Spleen (tissue), 11 donors: ENCODE measurements around the gene SEMA5A. TPM values are rescaled to one million over a fixed set of nuclear protein-coding genes. Genes with fewer than 3 reads are reported as not detected.

Experiments
- DNase-seq: peaks from one replicate; pipeline ENCODE4 v3.0.0-alpha.2; 2020
- H3K27ac ChIP-seq, 8 donors: fragments of 200-600 bp; sonication (generic) in 7 of 8; 1 replicate in 4 of 8; 2 replicates in 4 of 8; pipeline versions ENCODE4 v1.5.0 to v1.8.0; 2016 to 2021; ENCODE audit warnings: inconsistent platforms in 4 of 8, mild to moderate bottlenecking in 4 of 8, moderate library complexity in 1 of 8
- H3K27me3 ChIP-seq, 7 donors: fragments of 200-600 bp; sonication (generic) in 6 of 7; replicated peaks in 1 of 7; 1 replicate in 4 of 7; 2 replicates in 3 of 7; pipeline versions ENCODE4 v1.5.0 to v1.8.0; 2016 to 2021; ENCODE audit warnings: inconsistent platforms in 3 of 7, mild to moderate bottlenecking in 1 of 7
- H3K36me3 ChIP-seq, 6 donors: fragments of 200-600 bp; sonication (generic) in 5 of 6; 1 replicate in 4 of 6; 2 replicates in 2 of 6; pipeline versions ENCODE4 v1.5.0 to v1.8.0; 2016 to 2021; ENCODE audit warnings: inconsistent platforms in 2 of 6
- H3K4me1 ChIP-seq, 6 donors: fragments of 200-600 bp; sonication (generic) in 5 of 6; 1 replicate in 3 of 6; 2 replicates in 3 of 6; pipeline versions ENCODE4 v1.5.0 to v1.8.0; 2016 to 2021; ENCODE audit warnings: inconsistent platforms in 3 of 6
- H3K4me3 ChIP-seq, 8 donors: fragments of 200-600 bp; sonication (generic) in 7 of 8; 1 replicate in 4 of 8; 2 replicates in 4 of 8; pipeline versions ENCODE4 v1.5.0 to v1.8.0; 2016 to 2021; ENCODE audit warnings: inconsistent platforms in 4 of 8, mild to moderate bottlenecking in 4 of 8, moderate library complexity in 2 of 8
- H3K9me3 ChIP-seq, 8 donors: fragments of 200-600 bp; sonication (generic) in 7 of 8; 1 replicate in 4 of 8; 2 replicates in 4 of 8; pipeline versions ENCODE4 v1.5.0 to v1.8.0; 2016 to 2021; ENCODE audit warnings: inconsistent platforms in 4 of 8
- CTCF ChIP-seq, 11 experiments: fragments of 200-600 bp in 7 of 11; fragments of 450-650 bp in 4 of 11; sonication (generic) in 4 of 11; IDR thresholded peaks in 8 of 11; conservative IDR thresholded peaks in 3 of 11; 1 replicate in 7 of 11; 2 replicates in 4 of 11; pipeline versions ENCODE4 v1.4.0 to v1.8.0; 2016 to 2021; ENCODE audit warnings: antibody characterized with exemption in 11 of 11, inconsistent platforms in 4 of 11, mild to moderate bottlenecking in 1 of 11
- POLR2A ChIP-seq, 3 donors: fragments of 450-650 bp; IDR thresholded peaks; one replicate each; pipeline ENCODE4 v1.5.1; 2017; ENCODE audit warnings: antibody characterized with exemption in 3 of 3, mild to moderate bottlenecking in 1 of 3
- POLR2AphosphoS5 ChIP-seq, 3 donors: sonication (generic); formaldehyde crosslinking; IDR thresholded peaks; one replicate each; pipeline ENCODE4 v1.5.1; 2017; ENCODE audit warnings: antibody characterized with exemption in 3 of 3
- WGBS, 5 donors: extraction: QIAGEN DNeasy Blood & Tissue Kit in 3 of 5; methylation state at CpG; one replicate each; pipeline versions ENCODE4 v1.1.5 to v1.1.7; 2013 to 2018; 5-methylcytosine and 5-hydroxymethylcytosine counted together
- intact Hi-C: fragments of 100-400 bp; cut with DNase I; formaldehyde crosslinking; loops from one replicate; pipeline ENCODE4 v1.15.0; 2023; ENCODE audit warnings: low total_unique reads
- polyA plus RNA-seq, 3 donors: library from polyadenylated mRNA; stranded (reverse); fragments of 200-250 nt; gene quantifications; one replicate each; pipeline ENCODE4 v1.2.1, GENCODE V29; 2013
- total RNA-seq, 7 donors: library from RNA; depleted of rRNA in 3 of 7; stranded (reverse); fragments of >200 nt in 3 of 7; fragmentation: NEBNext Ultra II Directional in 4 of 7; extraction: Animal tissue kit (Norgen Biotek cat#: 25700) in 4 of 7; gene quantifications; one replicate each; pipeline versions ENCODE4 v1.1.0 to v1.2.1, GENCODE V29; 2016 to 2021
- donor health status: healthy with polysubstance abuse.
- donor health status: DM: no; HTN: no; CAD: no; lungs with moderate emphysema.
- donor health status: DM: no; HTN: no; CAD: no.
- donor health status: Bipolar disorder and iron deficiency.
- donor health status: healthy.
- donor health status: DM: no; HTN: no; CAD: no.
- donor health status: DM: yes; HTN: yes; CAD: no.

The SEMA5A gene
- total and polyA plus RNA-seq, 10 donors: 1.4 to 30.9 (median 13.1) TPM

DNA sequence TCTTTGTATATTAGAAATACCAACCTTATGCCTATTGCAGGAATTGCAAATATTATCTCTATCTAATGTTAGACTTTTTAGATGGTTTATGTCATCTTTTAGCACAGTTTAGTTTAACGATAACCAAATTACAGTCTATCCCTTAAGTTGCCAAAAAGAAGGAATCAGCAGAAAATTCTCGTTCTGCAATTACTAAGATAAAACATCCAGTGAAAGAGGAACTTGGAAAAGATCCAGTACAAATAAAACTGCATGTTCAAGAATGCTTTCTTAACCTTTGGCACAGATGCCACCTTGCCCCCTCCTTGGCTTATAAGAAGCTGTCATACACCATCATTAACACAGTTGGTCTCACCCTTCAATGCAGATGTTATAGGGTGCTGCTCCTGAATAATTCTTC, 124.0 kb downstream of the SEMA5A start:
- 3 to 21% (median 9%) methylated on average over 2 of the region's 2 CpGs for WGBS, 5 donors

DNA sequence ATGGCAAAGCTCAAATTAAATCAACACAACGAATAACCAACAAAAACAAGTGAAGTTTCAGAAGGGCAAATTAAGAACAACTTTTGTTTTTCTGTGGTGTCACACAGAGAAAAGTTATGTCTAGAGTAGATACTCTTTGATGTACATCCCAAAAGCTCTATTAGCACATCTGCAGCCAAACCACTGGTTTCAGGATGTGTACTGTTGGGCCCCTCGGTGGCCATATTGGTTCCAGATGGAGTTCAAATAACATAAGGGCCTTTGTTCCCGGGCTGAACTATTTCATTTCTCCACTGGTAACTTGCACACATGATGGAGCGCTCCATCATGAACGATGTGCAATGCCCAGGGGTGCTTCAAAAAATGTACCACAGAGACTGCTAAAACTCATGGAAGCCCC, 126.1 kb downstream of the SEMA5A start:
- intact Hi-C loops: no loop called here
- 82 to 93% (median 88%) methylated on average over 5 of the region's 5 CpGs for WGBS, 5 donors
- no peak for DNase-seq
- Histone ChIP-seq H3K27me3 (no peaks in the 10 kb centered on the region), H3K4me3 (no peak overlapping the region), H3K9me3 (peaks cover 0 to 18% (median 9%) of the 10 kb centered on the region in 8 donors), H3K27ac (no peak overlapping the region), H3K36me3 (no peaks in the 10 kb centered on the region), H3K4me1 (no peaks in the 10 kb centered on the region)
- TF ChIP-seq POLR2A (IDR thresholded peaks at IDR 0.05) (no peak), CTCF (IDR thresholded peaks at IDR 0.05 in 8 of 11, conservative IDR thresholded peaks at IDR 0.05 in 3 of 11) (no peak), POLR2AphosphoS5 (IDR thresholded peaks at IDR 0.05) (no peak)

More for the DNA sequence above, 124.0 kb downstream of the SEMA5A start:
- intact Hi-C loops: no loop called here
- no peak overlapping the region for H3K4me3 ChIP-seq
- peaks cover 0 to 18% (median 9%) of the 10 kb centered on the region in 8 donors for H3K9me3 ChIP-seq
- H3K27me3 ChIP-seq: no peaks in the 10 kb centered on the region
- H3K27ac ChIP-seq: no peak overlapping the region
- DNase-seq: no peak
- no peaks in the 10 kb centered on the region for H3K36me3 ChIP-seq
- no peaks in the 10 kb centered on the region for H3K4me1 ChIP-seq
- TF ChIP-seq POLR2AphosphoS5 (IDR thresholded peaks at IDR 0.05) (no peak), CTCF (IDR thresholded peaks at IDR 0.05 in 8 of 11, conservative IDR thresholded peaks at IDR 0.05 in 3 of 11) (no peak), POLR2A (IDR thresholded peaks at IDR 0.05) (no peak)

GRCh38 chr5:9415566-9415965, 130.3 kb downstream of the SEMA5A start:
- H3K4me3 ChIP-seq: no peak overlapping the region
- intact Hi-C loops: no loop called here
- H3K9me3 ChIP-seq: peaks cover 0 to 18% (median 9%) of the 10 kb centered on the region in 8 donors
- no peaks in the 10 kb centered on the region for H3K27me3 ChIP-seq
- H3K4me1 ChIP-seq: no peaks in the 10 kb centered on the region
- DNase-seq: no peak
- whole genome bisulfite sequencing, 5 donors: 64 to 90% (median 83%) methylated on average over 2 of the region's 2 CpGs
- H3K36me3 ChIP-seq: no peaks in the 10 kb centered on the region
- H3K27ac ChIP-seq: no peak overlapping the region
- TF ChIP-seq POLR2A (IDR thresholded peaks at IDR 0.05) (no peak), POLR2AphosphoS5 (IDR thresholded peaks at IDR 0.05) (no peak), CTCF (IDR thresholded peaks at IDR 0.05 in 8 of 11, conservative IDR thresholded peaks at IDR 0.05 in 3 of 11) (no peak)

DNA sequence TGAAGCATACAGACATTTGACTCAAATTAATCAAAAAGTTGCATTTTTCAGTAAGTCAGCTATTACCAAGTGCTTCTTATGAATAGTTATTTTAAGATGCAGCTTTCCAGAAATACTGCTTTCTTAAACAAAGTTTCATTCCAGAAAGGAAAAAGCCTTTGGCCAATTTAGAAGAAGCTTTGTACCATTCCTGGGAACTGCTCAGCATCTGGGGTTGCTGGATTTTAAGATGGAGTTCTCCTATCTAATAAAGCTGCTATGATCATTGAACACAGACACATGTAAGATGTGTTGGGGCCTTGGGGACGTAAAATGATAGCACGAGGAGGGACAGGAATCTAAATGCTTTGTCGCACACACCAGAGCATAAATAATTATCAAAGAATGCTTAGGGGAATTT, 130.8 kb downstream of the SEMA5A start:
- 88 to 92% (median 88%) methylated on average over 3 of the region's 3 CpGs for WGBS, 5 donors
- Histone ChIP-seq H3K4me1 (no peaks in the 10 kb centered on the region), H3K36me3 (no peaks in the 10 kb centered on the region), H3K4me3 (no peak overlapping the region), H3K27ac (no peak overlapping the region), H3K27me3 (no peaks in the 10 kb centered on the region), H3K9me3 (peaks cover 0 to 18% (median 9%) of the 10 kb centered on the region in 8 donors)
- TF ChIP-seq POLR2A (IDR thresholded peaks at IDR 0.05) (no peak), CTCF (IDR thresholded peaks at IDR 0.05 in 8 of 11, conservative IDR thresholded peaks at IDR 0.05 in 3 of 11) (no peak), POLR2AphosphoS5 (IDR thresholded peaks at IDR 0.05) (no peak)
- no peak for DNase-seq
- intact Hi-C loops: no loop called here
